ENCODE data around the gene CYP27C1.
"Not testable (repeated sequence)": the region's sequence is repeated elsewhere in the genome, so short reads cannot be mapped to it uniquely, and the experiment has no call there.

CYP27C1 gene

DNA sequence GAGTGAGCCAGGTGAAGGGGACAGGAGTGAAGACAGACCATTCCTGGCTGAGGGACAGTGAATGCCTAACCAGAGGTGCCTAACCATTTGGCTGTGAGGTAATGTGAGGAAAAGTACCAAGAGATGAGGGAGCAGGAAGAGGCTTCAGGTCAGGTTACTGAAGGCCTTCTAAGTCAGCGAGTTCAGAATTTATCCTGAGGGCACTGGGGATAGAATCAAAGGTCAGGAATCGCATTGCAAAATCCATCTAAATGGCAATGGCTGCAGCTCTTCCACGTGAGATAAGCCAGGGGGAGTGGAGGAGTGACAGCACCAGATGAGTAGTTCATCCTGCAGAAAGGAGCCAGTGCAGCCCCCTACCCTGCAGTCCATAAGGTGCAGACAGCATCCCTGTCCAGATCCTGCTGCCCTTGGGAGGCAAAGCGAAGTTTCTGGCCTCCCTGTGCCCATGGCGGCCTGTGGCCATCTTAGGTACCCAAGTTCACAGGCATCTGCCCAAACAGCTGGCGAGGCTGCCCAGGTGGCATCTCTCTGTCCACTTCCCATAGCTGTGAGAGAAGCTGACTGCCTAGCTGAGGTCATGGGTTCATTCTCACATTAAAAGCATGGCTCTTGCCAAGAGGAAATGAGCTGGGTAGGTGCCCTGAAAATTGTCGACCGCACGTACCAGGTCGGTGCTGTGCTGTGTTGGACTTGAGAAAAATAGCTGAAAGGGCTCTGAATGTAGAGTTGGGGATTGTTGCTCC lies 49.5 kb downstream of the CYP27C1 start:
- DNase-seq (ENCODE audit: low read depth in 2 of 2) = no peak

DNA sequence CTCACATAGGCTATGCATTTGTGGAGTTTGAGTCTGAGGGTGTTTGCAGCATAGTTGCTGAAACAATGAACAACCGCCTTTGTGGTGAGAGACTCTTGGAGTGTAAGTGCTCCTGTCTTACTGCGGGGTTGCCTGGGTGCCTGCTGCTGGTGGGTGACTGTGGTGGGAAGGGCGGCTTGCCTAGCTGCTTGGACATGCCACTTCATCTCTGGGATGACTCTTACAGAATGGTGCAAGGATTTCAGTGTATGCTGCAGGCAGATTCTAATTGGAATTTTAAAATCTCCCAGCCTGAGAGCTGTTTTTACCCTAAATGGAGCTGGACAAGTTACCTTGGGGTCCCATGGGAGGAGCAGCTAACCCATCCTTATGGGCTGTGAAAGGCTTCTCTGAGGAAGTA lies 50.1 kb downstream of the CYP27C1 start:
- DNase-seq (ENCODE audit: low read depth in 2 of 2) = no peak

DNA sequence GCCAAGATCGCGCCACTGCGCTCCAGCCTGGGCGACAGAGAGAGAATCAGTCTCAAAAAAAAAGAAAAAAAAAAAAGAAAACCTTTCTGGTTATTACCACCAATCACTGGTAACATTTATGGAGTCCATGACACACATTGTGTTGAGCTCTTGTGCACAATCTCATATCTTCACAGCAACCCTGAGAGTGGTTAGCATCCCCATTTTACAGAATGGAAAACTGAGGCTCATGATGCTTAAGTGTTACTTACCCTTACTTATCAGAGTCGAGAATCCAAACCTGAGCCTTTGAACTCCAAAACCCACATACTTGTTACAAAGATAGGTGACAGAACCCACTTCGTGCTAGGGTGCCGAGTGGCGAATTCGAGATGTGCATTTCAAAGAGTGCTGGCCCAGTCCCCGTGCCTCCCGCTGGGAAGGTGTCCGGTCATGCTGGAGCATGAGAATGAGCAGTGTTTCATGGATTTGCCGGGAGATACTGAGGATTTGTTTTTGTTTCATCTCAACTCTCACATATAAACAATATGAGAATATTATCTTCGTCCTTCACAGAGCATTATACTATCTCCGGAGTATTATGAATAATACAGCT lies 50.9 kb downstream of the CYP27C1 start:
- DNase-seq (ENCODE audit: low read depth in 2 of 2) = no peak

DNA sequence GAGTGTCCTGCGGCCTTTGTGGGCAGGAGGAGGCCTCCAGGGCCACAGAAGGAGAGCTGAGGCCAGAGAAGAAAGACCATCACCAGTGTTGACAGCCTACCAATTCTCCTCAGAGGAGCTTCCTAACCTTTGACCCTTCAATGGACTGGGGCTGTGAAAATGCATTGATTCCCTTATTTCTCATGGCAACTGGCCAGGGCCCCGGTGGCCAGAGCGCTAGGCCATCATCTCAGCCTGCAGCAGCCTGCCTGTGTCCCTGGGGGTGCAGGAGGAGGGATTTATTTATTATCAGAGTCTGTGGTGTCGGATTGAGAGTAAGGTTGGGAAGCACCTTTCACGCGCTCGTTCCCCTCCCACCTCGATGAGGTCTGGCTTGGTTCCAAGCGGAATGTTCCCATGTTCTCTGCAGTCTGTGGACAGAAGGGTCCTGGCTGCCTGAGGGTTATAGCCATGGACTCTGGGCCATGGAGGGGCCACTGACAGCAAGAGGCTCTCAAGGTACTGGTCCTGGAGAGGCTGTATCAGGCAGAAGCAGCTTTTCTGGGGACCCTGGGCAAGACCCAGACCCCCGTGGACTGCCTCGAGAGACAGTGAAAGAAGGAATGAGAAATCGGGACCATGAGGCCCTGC lies 53.8 kb downstream of the CYP27C1 start:
- DNase-seq (ENCODE audit: low read depth in 2 of 2) = no peak

DNA sequence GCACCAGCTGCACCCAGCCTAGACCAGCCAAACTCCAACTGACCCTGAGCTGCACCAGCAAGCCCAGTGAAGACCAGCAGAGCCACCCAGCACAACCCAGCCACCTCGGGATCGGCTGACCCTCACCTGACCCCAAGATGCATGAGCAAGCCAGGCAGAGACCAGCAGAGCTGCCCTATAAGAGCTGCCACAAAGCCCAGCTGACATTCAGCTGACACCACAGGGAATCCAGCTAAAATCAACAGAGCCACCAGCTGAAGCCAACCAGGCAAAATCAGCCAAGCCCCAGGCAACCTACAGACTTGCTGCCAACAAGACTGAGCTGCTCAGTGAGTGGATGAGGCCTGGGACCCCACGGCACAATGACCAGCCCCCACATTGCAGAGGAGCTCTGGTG lies 54.6 kb downstream of the CYP27C1 start:
- DNase-seq (ENCODE audit: low read depth in 2 of 2) = no peak

DNA sequence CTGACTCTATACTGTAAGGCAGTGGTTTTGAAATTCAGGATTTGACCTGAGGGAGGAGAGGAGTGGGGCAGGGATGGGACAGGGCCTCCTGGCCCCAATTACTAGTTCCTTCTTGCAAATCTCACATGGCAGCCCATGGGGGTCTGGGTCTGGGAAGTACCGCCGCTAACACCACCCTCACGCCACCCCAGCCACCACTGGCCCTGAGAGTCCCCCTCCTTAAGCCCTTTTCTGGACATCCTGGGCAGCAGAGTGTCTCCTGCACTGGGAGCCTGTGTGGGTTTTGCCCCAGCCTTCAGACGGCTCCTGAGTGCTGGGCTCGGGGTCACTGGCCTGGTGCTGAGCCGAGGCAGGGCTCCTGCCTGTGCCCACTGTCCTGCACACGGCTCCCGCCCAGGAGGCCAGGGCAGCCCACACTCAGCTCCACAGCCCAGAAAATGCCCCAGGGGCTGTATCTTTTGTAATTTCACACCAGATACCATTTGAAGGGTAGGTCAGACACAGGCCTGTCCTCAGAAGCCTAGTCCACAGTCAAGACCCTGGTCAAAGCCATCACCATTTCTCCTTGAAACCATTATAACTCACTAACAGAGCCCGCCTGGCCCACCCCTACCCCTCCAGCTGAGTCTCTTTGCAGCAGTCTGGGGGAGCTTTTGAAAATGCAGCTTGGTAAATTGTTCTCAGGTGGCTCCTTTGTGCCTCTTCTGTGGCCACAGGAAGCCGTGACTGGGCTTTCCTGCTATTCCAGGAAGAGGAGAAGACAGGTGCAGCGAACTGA lies 55.1 kb downstream of the CYP27C1 start:
- DNase-seq (ENCODE audit: low read depth in 2 of 2) = no peak

DNA sequence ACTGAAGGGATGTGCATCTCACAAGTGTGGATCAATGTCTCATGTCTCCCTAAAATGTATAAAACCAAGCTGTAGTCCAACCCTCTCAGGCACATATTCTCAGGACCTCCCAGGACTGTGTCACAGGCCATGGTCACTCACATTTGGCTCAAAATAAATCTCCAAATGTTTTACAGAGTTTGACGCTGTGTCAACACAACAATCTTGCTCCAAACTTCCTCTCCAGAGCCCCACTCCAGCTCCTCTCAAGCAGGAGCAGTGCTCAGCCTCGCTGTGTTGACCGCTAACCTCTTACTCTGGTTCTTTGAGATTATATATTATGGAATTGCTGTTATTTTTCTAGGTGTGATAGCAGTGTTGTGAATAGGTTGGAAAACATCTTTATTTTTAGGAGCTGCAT lies 56.2 kb downstream of the CYP27C1 start:
- no peak for DNase-seq (ENCODE audit: low read depth in 2 of 2)

DNA sequence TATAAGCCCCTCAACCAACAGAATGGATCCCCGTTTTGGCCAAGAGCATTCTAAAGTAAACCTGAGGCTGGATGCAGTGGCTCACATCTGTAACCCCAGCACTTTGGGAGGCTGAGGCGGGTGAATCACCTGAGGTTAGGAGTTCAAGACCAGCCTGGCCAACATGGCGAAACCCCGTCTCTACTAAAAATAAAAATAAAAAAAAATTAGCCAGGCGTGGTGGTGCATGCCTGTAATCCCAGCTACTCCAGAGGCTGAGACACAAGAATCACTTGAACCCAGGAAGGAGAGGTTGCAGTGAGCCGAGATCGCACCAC lies 57.1 kb downstream of the CYP27C1 start:
- not testable (repeated sequence) for DNase-seq (ENCODE audit: low read depth in 2 of 2)

DNA sequence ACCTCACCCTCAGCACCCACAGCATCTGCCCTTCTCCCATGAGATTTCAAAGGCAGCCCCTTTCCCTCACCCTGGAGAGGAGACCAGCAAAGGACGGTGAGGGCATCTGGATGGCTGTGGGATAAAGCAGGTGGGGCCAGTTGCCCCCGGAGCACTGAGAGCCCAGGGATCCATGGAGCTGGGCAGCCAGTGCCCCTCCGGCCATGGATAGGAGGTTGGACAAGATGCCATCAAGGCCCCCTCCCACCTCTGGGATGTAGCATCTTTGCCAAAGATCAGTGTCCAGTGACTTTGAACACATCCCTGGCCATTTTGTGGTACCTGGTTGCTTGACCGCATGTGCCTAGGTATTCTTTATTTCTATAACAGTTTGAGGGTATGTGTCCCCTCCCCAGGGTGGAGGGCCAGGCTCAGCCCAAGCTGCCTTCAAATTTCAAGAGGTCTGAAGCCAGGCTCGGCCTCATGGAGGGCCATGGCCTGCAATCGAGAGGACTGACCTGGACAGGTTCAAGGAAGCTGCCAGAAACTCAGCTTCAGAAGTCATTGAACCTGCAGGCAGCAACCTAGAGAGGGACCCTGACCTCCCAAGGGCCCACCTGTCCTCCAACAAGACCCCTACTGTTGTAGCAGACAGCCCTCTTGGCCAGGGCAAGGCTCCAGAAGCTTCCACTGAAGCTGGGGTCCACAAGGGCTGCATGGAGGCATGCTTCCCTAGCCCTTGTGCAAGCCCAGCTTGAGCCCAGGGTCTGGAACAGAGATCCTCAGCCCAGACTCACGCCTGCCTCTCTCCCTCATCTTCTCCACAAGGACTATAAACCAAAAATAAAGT lies 57.6 kb downstream of the CYP27C1 start:
- no peak for DNase-seq (ENCODE audit: low read depth in 2 of 2)

DNA sequence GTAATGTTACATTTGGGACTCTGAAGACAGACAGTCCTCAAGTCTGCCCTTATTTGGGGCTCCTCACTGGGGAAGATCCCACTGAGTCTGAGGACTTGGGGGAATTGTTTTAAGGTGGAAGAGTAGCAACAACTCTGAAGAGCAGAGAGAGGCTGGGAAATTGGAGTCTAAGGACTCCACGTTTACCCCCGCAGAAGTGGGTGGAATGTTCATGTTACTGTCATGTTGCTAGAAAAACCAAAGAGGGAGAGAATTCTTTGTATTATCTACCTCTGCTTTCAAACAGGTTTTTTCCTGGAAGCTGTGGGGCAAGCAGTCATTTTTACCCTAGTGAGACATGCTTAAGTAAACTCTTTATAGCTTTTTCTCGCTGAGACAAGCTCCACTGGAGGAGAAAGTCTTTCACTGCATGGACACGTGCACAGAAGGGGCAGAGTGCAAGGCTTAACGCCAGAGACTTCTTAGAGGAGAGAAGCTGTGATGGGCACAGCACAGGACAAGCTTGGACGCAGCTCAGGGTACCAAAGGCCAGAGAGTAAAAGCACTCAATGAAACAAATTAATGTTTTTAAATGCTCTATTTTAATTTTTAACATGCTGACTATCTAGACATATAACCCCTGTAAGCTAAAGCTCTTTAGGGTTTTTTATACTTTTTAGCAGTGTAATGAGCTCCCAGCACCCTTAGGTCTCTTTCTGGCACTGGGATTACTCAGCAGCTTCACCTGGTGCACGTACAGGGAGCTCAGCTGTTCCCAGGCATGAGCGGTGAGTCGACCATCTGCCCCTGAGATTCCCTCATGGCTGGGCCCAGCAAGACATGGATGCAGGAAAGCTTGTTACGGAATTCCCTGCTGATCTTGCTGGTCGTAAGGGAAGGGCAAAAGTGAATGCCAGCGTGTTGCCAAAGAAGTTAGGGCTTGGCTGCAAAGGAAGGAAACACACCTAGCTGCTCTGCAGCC lies 58.6 kb downstream of the CYP27C1 start:
- DNase-seq (ENCODE audit: low read depth in 2 of 2) = no peak

DNA sequence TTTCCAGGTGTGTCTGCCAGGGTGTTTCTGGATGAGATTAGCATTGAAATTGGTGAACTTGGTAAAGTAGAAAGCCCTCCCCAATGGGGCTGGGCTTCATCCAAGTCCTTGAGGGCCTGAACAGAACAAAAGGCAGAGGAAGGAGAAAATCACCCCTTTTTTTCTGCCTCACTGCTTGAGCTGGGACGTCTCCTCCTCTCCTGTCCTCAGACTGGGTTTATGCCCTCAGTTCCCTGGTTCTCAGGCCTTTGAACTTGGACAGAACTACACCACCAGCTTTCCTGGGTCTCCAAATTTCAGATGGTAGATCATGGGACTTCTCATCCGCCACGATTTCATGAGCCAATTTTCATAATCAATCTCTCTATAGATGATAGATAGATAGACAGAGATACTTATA lies 59.4 kb downstream of the CYP27C1 start:
- no peak for DNase-seq (ENCODE audit: low read depth in 2 of 2)

DNA sequence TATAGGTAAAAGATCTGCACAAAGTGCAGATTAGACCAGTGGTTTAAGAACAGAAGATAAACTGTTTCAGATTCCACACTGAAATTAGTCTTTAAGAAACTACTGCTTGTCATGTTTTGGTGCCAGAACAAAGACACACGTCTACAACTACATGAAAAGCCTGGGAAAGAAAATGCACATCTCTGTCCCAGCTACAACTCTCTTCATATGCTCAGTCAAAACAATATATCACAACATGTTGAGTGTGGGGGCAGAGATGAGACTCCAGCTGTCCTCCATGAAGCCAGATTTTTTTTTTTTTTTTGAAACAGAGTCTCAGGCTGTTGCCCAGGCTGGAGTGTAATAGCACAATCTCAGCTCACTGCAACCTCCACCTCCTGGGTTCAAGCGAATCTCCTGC lies 60.6 kb downstream of the CYP27C1 start:
- DNase-seq (ENCODE audit: low read depth in 2 of 2) = no peak

DNA sequence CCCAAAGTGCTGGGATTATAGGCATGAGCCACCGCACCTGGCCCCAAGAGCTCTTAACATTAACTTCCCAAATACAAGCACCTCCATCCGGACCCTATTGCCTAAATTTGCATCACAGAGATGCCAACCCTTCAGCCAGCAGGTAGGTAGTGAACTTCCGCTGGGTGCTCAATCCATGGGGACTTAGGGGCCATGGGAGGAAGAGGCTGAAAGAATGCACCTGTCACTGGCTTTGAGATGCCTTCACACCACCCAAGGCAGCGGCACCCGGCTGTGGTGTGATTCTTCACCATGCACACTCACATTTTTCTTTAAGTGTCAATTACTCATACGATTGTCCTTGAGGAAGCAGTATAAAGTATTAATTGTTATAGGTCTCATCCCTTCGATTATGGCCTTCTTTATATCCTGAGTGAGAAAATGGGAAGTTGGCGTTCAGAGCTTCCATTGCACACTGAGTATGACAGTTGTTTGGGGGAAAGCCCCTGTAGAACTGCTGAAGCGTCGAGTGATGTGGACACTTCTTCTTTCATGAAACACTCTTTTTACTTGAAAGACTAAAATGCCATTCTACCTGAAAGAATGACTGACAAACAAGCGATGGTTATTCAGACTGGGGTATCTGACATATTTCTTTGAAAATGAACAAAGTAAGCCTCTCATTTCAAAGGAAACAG lies 61.3 kb downstream of the CYP27C1 start:
- no peak for DNase-seq (ENCODE audit: low read depth in 2 of 2)

DNA sequence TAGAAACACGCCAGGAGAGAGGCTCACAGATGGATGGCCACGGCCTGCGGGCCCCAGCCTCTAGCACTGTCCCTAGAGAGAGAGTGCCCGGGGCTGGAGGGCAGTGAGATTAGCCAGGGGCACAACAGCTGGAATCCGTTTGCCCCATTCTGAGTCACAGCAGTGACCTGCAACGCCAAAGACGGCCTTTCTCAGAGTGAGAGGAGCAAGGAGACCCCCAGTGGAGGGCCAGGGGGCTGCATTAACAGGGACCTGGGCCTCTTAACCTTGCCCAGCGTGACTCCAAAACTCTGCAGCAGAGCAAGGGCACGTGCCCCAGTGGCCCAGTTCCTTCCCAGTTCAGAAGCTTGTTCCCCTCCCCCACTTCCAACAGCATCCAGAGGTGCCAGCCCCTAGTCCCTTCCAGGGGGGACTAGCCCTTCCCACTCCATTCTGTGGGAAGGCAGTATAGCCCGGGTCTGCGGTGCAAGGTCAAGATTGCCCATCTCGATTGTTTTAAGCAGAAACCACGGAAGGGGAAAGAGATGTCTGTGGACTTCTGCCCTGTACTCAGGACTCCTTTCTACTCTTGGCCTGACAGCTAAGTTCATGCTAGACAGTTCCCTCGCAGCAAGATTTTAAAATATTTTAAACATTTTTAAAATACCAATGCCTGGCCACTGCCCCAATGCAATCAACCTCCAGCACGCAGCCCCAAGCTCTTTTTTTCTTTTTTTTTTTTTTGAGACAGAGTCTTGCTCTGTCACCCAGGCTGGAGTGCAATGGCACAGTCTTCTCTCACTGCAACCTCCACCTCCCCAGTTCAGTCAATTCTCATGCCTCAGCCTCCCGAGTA lies 62.2 kb downstream of the CYP27C1 start:
- DNase-seq (ENCODE audit: low read depth in 2 of 2) = no peak

DNA sequence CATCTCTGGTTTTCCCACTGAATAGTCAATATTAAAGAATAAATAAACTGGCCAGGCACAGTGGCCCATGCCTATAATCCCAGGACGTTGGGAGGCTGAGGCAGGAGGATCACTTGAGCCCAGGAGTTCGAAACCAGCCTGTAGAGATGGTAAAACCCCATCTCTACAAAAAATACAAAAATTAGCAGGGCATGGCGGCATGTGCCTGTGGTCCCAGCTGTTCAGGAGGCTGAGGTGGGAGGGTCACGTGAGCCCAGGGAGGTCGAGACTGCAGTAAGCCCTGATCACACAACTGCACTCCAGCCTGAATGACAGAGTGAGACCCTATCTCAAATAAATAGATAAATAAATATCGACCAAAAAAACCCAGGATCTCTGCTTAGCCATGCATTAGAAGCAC lies 63.0 kb downstream of the CYP27C1 start:
- no peak for DNase-seq (ENCODE audit: low read depth in 2 of 2)

DNA sequence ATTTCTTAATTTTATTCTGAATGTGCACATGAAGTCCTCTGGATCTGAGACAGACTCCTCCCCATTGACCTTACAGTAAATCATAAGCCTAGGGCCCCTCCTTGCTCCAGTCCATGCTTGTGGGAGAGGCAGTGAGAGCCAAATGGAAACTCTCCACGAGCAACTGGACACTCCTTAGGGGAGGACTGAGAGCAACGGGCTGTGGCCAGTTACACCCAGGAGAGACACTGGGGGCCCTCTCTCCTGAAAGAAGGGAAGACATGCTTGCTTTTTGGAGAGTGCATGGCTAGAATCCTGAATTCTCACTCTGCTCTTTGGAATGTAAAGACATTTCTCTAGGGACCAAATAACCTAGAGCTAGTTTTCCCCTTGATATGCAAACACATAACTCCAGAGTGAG lies 64.2 kb downstream of the CYP27C1 start:
- DNase-seq (ENCODE audit: low read depth in 2 of 2) = no peak

DNA sequence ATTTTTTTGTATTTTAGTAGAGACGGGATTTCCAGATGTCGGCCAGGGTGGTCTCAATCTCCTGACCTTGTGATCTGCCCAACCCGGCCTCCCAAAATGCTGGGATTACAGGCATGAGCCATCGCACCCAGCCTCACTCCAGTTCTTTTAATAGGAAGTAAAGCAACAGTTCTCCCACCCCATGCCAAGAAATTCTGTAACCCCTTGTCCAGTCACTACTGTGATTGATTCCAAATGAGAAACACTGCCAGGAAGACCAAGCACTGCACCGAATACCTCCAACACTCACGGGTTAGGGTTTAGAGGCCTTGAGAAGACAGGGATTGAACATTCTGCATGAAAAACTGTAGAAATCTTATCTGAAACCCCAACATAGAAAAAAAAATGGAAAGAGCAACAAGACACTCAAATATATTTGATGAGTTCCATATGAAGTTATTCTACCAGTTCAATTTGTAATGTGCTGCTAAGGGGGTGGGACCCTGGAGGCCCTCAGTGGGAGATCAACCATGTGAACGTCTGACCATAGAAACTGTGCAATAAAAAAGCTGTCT lies 65.0 kb downstream of the CYP27C1 start:
- DNase-seq (ENCODE audit: low read depth in 2 of 2) = no peak

DNA sequence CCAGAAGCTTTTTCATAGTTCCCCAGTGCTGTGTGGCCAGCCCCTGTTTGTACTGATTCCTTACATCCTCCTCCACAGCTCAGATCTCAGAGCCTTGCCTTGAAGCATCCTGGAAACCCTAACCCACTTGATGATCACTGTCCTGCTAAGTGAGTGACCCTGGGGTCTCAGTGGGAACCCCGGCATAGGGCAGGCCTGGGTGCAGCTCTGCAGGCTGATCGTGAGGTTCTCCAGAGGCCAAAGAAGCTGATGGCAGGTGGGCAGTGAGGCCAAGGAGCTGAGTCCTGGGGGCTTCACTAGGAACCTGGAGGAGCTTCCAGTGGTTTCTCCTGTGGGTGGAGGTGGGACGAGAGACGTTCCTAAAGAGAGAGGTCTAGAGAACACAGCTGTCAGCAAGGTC lies 65.7 kb downstream of the CYP27C1 start:
- no peak for DNase-seq (ENCODE audit: low read depth in 2 of 2)

DNA sequence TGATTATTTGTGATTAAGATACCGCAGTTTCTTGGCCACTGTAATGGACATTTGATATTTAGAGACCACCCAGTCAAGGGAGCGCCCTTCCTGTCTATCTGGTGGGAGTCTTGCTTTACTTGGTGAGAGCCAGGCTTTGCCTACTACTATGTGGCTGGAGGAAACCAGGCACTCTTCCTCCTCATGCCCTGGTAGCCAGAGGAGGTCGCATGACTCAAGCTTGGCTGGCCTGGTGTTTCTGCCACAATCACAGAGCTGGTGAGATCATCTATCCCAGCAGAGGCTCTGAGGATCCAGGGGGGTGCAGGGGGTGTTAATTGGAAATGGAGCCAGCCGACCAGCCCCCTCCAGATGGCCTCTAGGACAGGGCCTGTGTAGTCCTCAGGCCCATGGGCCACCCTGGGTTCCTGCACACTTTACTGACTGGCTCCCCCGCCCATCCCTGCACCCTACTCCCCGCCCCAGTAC lies 66.4 kb downstream of the CYP27C1 start:
- DNase-seq (ENCODE audit: low read depth in 2 of 2) = no peak
